Right ventricle myocardium superior (tissue), 1 donor: ENCODE data around the gene SLC4A7. TPM values are rescaled to one million over a fixed set of nuclear protein-coding genes. Genes with fewer than 3 reads are reported as not detected.
A peak's percentile ranks its signal among the peaks of the same experiment; 100 is the strongest.
"Not testable (repeated sequence)": the region's sequence is repeated elsewhere in the genome, so short reads cannot be mapped to it uniquely, and the experiment has no call there.

Source experiments
- ATAC-seq: fragments of 200-7000 bp; cut with Tn5 transposase; one replicate; pipeline ENCODE4 v1.9.1; 2020; ENCODE audit warnings: mild to moderate bottlenecking; ENCODE audit not compliant: poor library complexity
- DNase-seq: peaks from one replicate; pipeline ENCODE4 v3.0.0-alpha.2; 2020
- intact Hi-C: fragments of 100-400 bp; cut with DNase I; formaldehyde crosslinking; loops from one replicate; pipeline ENCODE4 v1.11.2; 2022
- total RNA-seq: library from RNA; stranded (reverse); fragmentation: NEBNext Ultra II Directional; extraction: Animal tissue kit (Norgen Biotek cat#: 25700); gene quantifications from one replicate; pipeline ENCODE4 v1.2.1, GENCODE V29; 2021
- donor health status: DM: no; HTN: yes; CAD: no; lungs with severe emphysema.

Gene SLC4A7
- total RNA-seq, 1 donor from 2014 or later = 13.0 TPM

- DNase-seq (no peak), ATAC-seq (no peak)
- intact Hi-C loops = no loop called here
These were observed 139.1 kb downstream of the SLC4A7 start for GRCh38 chr3:27345045-27345444.

DNA sequence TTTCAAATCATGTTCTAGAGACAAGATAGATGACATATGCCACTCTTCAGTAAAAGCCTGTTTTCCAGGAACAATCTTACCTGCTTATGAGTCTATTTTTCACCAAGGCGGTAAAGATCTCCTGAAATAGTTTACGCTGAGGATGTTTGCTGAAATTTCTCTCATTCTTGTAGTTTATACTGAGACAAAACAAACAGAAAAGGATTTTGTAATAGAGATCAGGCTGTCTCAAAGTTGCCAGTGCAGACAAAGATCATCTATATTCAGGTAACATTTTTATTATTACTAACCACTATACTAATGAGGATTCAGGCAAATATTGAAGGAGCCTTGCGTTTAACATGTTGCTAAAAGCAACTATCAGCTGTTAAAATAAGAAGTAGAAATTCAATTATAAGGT, 140.0 kb downstream of the SLC4A7 start:
- intact Hi-C loops = no loop called here
- no peak for ATAC-seq
- no peak for DNase-seq

DNA sequence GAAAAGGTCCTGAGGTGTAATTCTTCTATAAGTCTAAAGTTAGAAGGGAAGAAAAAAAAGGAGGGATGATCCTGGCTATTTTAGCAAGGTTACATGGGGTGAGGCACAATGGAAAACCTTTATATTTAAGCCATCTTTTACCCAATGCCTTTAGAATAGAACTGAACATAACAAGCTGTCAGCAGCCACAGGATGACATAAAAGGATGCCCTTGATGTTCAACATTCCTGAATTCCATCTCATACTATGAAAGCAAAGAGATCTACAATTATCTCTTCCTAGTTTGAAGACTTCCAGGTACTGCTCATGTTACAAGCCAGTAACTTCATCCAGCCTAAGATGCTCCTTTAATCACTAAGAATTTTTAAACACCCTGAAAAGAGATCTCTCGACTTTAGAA, 141.9 kb downstream of the SLC4A7 start:
- DNase-seq = no peak
- peak; percentile 37 for ATAC-seq
- intact Hi-C loops = no loop called here

GRCh38 chr3:27340534-27340933, 143.7 kb downstream of the SLC4A7 start:
- no peak for ATAC-seq

DNA sequence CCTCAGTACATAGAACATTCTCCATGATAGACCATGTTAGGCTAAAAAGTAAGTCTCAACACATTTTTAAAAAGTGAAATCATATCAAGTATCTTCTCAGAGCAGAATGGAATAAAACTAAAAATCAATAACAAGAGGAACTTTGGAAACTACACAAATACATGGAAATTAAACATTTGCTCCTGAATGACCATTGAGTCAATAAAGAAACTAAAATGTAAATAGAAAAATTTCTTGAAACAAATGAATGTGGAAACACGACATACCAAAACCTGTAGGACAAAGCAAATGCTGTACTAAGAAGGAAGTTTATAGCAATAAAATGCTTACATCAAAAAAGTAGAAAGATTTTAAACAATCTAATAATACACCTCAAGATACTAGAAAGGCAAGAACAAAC, 148.6 kb downstream of the SLC4A7 start:
- ATAC-seq (no peak), DNase-seq (no peak)
- intact Hi-C loops = no loop called here

More at GRCh38 chr3:27340534-27340933, 143.7 kb downstream of the SLC4A7 start:
- DNase-seq = no peak
- intact Hi-C loops = no loop called here

DNA sequence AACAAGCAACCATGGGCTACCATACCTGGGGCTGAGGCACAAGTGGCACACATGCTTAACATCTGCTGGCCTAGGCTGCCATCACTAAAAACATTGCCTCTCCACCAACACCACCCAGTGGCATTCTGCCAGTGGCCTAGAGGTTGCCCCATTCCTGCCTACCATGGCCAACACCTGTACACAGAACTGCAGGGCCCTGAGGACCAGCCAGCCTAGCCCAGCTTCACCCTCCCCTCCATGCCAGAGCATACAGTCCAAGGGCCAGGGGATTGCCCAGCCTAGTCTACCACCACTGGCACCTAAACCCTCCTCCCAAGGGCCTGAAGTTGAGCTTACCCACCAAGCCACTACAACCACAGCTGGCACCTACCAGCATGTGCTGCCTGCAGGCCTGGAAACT, 150.3 kb downstream of the SLC4A7 start:
- no peak for DNase-seq
- intact Hi-C loops = no loop called here
- no peak for ATAC-seq

DNA sequence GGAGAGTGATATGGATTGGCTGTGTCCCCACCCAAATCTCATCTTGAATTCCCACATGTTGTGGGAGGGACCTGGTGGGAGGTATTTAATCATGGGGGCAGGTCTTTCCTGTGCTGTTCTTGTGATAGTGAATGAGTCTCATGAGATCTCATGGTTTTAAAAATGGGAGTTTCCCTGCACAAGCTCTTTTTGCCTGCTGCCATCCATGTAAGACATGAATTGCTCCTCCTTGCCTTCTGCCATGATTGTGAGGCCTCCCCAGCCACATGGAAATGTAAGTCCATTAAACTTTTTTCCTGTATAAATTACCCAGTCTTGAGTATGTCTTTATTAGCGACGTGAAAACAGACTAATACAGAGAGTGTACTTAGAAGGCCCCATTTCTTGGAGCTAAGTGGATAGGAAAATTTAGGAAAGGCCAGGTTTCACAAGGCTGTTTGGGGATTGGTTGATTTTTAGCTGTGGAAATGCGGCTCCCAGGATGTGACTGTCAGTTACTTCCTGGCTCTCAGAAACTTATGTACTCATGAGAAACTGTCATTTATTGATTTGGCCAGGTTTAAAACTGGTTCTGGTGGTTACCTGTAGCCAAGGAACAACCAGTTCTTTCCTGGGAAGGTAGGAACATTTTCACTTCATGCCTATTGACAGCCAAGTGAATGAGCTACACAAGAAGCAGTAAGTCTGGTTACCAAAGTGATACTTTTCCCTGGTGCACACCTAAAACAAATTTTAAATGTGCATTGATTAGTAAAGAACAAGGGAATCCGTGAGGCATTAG, 155.0 kb downstream of the SLC4A7 start:
- DNase-seq, ATAC-seq, intact Hi-C loops: not testable (repeated sequence)

DNA sequence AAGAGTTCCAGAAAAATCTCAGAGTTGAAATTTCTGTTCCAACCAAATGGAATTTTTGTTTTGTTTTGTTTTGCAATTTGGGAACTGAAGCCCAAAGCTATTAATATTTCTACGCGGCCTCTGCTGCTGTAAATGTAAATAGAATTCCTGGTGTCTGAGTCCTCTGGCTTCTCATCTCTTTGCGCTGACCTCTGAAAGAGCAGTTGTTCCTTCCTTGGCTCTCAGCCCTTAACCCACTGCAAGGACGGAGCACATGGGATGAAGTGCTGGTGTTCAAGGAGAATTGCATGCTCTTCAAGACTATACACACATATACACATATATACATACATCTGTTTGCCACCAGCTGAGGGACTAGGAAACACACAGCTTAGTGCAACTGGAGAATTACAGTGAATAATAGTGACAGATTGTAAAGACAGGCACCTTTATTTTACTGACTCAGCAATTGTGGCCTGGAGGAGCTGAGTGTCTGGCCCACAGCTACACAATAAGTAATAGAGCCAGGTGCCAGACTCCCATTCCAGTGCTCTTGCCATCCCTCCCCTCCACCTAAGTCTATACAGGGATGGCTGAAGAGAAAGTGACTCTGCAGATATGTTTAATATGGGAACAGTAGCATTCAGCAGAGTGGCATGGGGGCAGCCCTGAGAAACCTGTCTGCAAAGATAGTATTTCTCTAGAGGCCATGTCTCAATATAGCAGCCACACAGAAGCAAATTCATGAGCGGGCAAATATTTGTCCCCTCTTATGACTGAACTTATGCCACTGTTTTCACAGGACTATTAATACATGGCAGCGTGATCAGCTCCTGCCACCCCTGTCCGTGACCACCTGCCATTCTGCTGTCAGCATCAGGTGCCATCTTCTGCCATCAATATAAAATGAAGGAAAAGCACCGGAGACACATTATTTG, 157.3 kb downstream of the SLC4A7 start:
- intact Hi-C loops = no loop called here

DNA sequence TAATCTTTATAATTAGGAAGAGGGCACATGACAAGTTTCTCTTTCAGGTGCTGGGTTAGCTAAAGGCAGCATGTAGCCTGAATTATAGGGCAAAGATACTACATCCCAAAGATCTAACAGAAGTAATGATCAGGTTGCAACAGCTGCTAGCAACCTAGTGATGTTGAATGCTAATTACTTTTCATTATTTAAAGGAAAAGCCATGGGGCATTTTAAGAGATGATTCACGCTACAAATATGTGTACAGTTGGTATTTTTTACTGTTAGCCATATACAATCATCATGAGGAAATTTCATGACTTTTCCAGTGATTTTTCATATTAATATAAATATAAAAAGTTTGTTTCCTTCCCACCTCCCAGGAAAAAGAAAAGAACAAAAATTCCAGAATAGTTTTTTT, 158.0 kb downstream of the SLC4A7 start:
- intact Hi-C loops = no loop called here
- ATAC-seq = no peak
- no peak for DNase-seq

More for the DNA sequence above, 157.3 kb downstream of the SLC4A7 start:
- ATAC-seq = peak; percentile 92
- no peak for DNase-seq

- intact Hi-C loops = no loop called here
- DNase-seq (no peak), ATAC-seq (no peak)
These were observed 158.8 kb downstream of the SLC4A7 start for GRCh38 chr3:27325419-27325818.

DNA sequence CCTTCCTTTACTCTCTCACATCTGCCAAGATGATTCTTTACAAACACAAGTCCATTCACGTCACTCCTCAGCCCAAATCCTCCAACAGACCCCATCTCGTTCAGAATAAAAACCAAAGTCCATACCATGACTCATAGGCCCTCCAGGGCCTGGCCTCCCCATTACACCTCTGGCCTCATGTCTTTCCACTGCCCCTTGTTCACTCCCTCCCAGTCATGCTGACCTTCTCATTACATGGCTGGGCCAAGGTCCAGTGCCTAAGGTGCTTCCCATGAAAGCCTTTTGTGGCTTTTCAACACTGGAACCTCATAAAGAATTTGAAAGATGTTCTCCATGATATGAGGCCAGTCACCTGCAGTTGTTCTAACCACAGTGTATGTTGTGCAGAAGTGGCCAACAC, 159.5 kb downstream of the SLC4A7 start:
- intact Hi-C loops = no loop called here
- ATAC-seq (no peak), DNase-seq (no peak)

DNA sequence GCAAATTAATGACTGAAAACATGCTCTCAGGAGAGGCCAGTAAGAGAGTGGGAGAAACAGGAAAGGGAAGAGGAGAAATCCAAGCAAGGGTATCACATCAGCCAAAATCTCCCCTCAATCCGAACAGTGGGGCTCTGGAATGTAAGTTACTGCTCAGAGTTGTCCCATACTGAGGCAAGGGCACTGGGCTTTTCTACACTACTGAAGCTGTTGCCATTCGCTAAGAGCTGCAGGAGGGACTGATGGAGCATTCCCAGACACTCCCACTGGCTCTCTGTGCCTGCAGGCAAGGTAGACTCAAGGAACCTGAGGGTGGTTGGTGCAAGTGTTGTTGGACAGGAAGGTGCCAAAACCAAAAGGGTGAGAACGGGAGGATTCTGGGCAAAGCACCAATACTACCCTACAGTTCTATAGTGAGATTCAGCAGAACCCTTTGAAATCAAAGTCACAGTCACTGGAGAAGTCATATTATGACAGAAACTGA, 161.1 kb downstream of the SLC4A7 start:
- DNase-seq = no peak
- no peak for ATAC-seq
- intact Hi-C loops = no loop called here

Other genes starting within 250 kb of the SLC4A7 start
- 11.7 TPM for gene NEK10, start 115.0 kb downstream of the SLC4A7 start, total RNA-seq
- 0.08 TPM for gene EOMES, start 237.9 kb upstream of the SLC4A7 start, total RNA-seq